A549 (cell line): Measurements from ENCODE around the gene RALGDS.

ENCODE experiments used
- CTCF ChIP-seq: fragments of >200 bp; sonication (Bioruptor Twin); formaldehyde crosslinking; IDR thresholded peaks from 3 replicates; pipeline ENCODE4 v1.5.1; 2016
- EP300 ChIP-seq, 2 experiments: fragments of >200 bp; sonication (Bioruptor Twin); formaldehyde crosslinking; IDR thresholded peaks; 2 replicates in 1 of 2; 3 replicates in 1 of 2; pipeline ENCODE4 v1.6.1; 2016 to 2017
- HMGXB4 ChIP-seq: fragments of 250-450 bp; sonication (Bioruptor Pico); IDR thresholded peaks from 2 replicates; pipeline ENCODE4 v1.5.0; 2021; ENCODE audit warnings: mild to moderate bottlenecking, moderate library complexity, borderline replicate concordance
- JUNB ChIP-seq: fragments of >200 bp; sonication (Bioruptor Twin); formaldehyde crosslinking; IDR thresholded peaks from 2 replicates; pipeline ENCODE4 v1.6.1; 2016
- MAX ChIP-seq: IDR thresholded peaks from 2 replicates; pipeline ENCODE4 v1.6.1; 2012
- MAZ ChIP-seq: fragments of 150-350 bp; IDR thresholded peaks from 2 replicates; pipeline ENCODE4 v1.6.1; 2014; ENCODE audit warnings: antibody characterized with exemption, low read depth, low read length, borderline replicate concordance
- POLR2A ChIP-seq: IDR thresholded peaks from 2 replicates; pipeline ENCODE4 v1.6.1; 2012; ENCODE audit warnings: mild to moderate bottlenecking, low read length
- POLR2AphosphoS2 ChIP-seq: conservative IDR thresholded peaks from 2 replicates; pipeline ENCODE4 v1.6.1; 2012; ENCODE audit warnings: low read length, improper control_type of control experiment, inconsistent platforms
- RAD21 ChIP-seq, 2 experiments: fragments of >200 bp in 1 of 2; sonication (Bioruptor Twin) in 1 of 2; formaldehyde crosslinking in 1 of 2; IDR thresholded peaks in 1 of 2; conservative IDR thresholded peaks in 1 of 2; 2 replicates in 1 of 2; 3 replicates in 1 of 2; pipeline ENCODE4 v1.6.1; 2012 to 2018; ENCODE audit warnings: inconsistent platforms in 1 of 2
- REST ChIP-seq: fragments of 200-600 bp; sonication (generic); IDR thresholded peaks from 2 replicates; pipeline ENCODE4 v1.6.1; 2016; ENCODE audit warnings: antibody characterized with exemption, mild to moderate bottlenecking, moderate library complexity
- SREBF2 ChIP-seq: fragments of 450-650 bp; IDR thresholded peaks from 2 replicates; pipeline ENCODE4 v1.6.1; 2014; ENCODE audit warnings: mild to moderate bottlenecking, moderate library complexity

- TF ChIP-seq EP300 (IDR thresholded peaks at IDR 0.05) (no peak), CTCF (no peak), SREBF2 (no peak), POLR2AphosphoS2 (no peak), RAD21 (conservative IDR thresholded peaks at IDR 0.05 in 1 of 2, IDR thresholded peaks at IDR 0.05 in 1 of 2) (no peak), POLR2A (no peak), REST (no peak), MAZ (no peak), MAX (no peak), HMGXB4 (CRISPR knock-in tag) (no peak), JUNB (no peak)
These were observed 48.1 kb upstream of the RALGDS start for GRCh38 chr9:133169102-133169501.
